Iris pigment epithelial cell (primary cell): ENCODE measurements around the gene GPC6.
"Not testable (repeated sequence)": the region's sequence is repeated elsewhere in the genome, so short reads cannot be mapped to it uniquely, and the experiment has no call there.

Source experiments
- DNase-seq: peaks from one replicate; pipeline ENCODE4 v3.0.0-alpha.2; 2011; ENCODE audit warnings: low read depth

GPC6 gene

GRCh38 chr13:94249512-94249911 lies 1022.9 kb downstream of the GPC6 start:
- peak; percentile 94 for DNase-seq

DNA sequence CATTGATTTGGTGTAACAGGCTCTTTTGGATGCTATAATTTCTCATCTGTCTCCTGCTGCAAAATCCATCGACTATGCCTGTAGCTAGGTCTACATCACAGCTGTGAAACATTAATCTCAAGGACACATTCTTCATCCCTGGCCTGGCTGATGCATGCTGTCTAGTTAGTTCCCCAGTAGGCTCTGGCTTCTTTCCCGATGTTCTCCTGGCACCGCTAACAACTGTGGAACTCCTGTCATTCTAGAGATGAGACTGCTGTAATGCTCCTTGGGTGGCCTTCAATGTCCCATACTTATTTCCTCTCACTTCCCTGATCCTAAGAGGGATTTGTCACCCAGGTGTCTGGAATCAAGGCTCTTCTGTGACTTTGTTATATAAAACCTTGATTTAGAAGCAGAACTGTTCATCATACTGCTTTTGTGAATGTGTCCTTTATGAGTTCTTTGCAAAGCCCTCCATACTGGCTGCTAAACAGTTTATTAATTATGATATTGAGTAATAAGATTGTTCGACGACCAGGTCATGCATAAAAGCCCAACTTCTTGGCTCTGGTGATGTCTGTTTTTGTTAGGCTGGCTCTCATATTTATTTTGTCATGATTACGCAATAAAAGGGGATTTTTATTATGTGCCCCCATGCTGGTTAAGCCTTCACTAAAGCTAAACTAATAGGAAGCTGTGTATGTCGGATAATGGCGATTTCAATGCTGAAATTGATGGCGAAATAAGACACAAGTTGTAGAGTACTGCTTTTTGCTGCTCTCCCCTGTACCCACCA lies 1025.4 kb downstream of the GPC6 start:
- DNase-seq, result peak; percentile 37

DNA sequence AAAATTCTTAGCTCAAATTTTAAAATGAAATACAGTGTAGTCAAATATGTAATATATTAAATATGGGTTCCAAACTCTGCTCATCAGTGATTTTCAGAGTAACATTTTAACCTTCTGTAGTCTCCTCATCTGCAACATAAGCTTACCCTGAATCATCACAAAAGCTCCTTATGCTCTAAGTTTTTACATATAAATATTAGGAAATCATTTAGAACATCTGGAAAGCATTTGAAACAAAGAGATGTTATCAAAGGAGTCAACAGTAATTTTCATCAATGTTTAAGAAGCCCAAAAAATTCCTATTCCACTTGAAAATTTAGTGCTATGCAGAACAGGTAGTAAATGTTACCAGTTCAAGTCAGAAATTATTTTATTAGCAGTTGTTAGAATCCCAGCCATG lies 1028.1 kb downstream of the GPC6 start:
- DNase-seq, result no peak

GRCh38 chr13:94256721-94257120 lies 1030.1 kb downstream of the GPC6 start:
- DNase-seq, result no peak

DNA sequence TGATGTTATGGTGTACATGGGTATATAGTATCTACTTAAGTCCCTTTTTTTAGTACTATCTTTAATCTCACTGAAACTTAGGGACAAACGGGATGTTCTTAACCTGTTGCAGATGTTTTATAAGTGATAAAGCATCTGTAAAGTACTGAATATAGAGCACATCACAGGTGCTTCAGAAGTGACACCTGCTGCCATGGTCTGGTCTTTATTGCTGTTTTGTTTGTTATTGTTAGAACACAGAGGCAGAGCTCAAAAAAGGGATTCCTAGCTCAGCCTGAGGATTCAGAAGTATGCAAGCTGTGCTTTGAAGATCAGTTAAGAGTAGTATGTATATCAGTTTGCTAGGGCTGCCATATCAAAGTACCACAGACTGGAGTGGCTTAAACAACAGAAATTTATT lies 1033.4 kb downstream of the GPC6 start:
- no peak for DNase-seq

DNA sequence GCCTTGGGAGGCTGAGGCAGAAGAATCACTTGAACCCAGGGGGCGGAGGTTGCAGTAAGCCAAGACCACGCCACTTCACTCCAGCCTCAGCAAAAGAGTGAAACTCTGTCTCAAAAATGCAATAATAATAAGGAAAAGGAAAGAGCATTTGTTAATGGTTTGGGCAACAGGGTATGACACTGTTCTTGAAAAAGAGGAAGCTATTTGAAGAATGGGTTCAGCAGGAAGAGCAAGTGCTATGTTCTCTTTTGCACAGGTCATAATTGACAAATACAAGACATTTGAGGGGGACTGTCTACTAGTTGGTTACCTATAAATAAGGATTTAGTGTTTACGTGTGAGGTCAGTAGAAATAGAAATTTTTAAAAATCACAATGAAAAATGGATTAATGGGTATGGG lies 1034.6 kb downstream of the GPC6 start:
- no peak for DNase-seq

DNA sequence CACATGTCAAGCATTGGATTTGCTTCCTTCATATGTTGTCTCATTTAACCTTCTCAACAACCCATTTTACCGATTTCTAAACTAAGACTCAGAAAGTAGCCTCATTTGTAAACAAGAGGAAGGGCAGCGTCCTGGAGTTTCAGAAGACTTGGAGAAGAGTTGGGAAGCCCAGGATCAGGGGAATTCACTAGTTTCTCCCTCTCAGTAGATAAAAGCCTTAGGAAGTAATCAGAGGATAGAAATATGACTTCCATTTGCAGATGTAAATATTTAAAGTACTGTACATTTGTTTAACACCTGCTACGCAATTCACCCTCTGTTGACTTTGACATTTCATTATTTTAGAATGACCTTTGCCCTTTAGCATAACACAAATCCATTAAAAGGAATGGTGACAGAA lies 1036.4 kb downstream of the GPC6 start:
- DNase-seq, result no peak

DNA sequence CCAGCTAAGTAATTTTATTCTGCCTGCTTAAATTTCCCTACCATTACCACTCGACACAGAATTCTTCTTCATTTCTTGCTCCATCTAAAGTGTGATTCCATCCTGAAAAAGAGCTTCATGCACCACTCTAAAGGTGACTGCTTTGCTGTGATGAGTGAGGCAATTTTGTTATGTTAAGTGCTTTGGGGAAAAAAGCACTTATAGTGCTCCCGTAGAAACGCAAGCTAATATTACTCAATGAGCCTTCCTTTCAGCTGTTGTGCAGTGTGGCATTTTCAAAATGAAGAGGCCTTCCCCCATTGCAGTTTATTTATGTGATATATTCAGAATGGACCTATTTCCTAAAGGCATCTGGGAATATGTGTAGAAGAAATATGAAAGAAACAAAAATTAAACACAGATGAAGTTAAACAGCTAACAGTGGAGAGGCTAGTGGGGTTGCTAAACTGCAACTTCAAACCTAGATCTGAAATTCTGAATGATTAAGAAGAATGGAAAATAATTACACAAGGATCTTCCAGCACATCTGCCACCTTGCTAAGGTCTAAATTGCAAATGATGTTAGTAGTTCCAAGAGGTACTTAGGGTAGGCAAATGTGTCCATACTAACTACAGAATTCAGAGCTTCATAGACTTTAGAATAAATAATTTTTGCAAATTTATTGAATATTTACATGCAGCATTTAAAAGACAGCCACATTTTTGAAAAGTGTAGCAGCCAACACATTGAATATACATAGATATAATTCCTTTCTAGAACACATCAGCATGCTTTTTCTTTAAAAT lies 1041.2 kb downstream of the GPC6 start:
- DNase-seq, result no peak

DNA sequence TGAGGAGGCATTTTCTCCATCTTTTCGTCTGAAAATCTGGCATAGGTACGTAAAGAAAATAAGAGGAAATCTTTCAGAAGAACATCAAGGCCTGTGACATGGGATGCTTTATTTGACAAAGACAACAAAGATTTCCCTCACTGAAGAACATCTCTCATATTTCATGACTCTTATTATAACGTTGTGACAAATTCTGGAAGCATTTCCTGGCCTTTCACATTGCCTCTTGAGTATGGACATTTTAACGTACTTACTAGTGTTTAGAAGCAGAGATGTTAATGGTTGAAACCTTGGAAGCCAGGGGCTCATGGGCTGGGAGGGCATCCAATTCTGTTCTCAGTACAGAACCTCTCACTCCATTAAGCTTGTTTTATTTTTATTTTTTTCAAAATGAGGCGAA lies 1042.1 kb downstream of the GPC6 start:
- DNase-seq, result peak; percentile 60

DNA sequence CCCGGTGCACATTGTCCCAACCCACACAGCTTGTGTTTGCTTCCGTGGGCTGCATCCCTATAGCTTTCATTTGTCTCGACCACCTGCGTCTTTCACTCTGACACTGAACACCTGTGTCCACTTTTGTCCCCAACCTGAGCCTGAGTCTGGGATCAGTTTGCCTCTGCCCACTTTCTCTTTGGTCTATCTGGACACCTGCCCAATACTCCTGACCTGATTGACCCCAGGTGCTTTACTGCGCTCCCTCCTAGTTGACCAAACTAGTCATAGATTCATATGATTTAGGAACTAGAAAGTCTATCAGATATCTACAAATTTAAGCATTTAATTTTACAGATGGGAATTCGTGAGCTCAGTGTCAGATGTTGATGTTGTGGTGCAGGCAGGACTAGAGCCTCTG lies 1043.0 kb downstream of the GPC6 start:
- DNase-seq, result no peak

GRCh38 chr13:94270556-94270955 lies 1043.9 kb downstream of the GPC6 start:
- DNase-seq, result no peak

GRCh38 chr13:94272038-94272437 lies 1045.4 kb downstream of the GPC6 start:
- DNase-seq, result peak; percentile 63

DNA sequence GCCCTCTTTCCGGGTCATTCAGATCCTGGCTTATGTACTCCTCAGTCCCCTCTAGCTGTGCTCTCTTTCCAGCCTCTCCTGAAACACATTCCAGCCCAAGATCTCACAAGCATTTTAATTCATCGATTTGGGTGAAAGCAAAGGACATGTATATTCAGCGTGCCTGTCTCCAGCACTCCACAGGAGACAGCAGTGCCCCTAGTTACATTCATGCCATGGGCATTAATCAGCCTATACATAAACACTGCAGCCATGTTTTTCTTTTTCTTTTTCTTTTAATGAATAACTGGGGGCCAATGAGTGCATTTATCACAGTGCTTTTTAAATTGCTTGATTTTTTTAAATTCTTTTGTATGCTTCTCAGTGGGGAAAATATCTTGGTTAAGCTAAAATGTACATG lies 1053.7 kb downstream of the GPC6 start:
- no peak for DNase-seq

GRCh38 chr13:94280845-94281244 lies 1054.2 kb downstream of the GPC6 start:
- no peak for DNase-seq

GRCh38 chr13:94286581-94286980 lies 1060.0 kb downstream of the GPC6 start:
- no peak for DNase-seq

- no peak for DNase-seq
Measured at GRCh38 chr13:94291631-94292322, 1065.2 kb downstream of the GPC6 start.

- DNase-seq, result no peak
Measured at GRCh38 chr13:94292323-94292640, 1065.7 kb downstream of the GPC6 start.

DNA sequence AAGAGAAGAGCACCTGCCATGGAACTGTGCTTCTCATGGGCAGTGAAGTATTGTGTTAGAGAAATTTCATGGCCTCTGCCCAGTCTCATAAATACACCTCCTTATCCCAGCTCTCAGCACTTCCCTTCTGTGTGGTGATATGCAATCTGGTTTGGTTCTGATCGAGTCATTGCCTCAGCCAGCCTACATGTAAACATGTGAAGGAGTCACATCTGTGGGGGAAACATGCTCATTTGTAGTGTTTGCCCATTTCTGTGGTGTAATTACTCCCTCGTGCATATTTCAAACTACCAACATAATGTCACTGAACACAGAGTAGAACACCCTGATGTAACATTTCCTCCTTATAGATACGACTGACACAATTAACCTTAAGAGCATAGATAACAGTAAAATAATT lies 1069.9 kb downstream of the GPC6 start:
- DNase-seq, result no peak

DNA sequence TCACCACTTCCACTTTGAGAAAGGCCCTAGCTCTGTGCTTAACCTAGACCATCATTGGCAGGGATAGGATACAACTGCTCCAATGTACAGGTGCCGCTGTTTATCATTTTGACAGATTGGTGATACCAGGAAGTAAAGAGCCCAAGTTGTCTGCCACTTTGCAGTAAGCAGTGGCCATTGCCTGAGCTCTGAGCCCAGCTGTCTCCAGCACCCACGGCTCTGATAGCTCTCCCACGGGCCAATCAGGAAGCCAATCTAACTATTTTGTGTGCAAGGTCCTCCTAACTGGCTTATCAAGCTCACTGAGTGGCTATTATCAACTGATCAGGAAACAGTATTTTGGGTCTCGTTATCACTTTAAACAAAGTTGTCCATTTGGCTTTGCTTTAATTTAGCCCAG lies 1071.7 kb downstream of the GPC6 start:
- no peak for DNase-seq

- DNase-seq, result no peak
Measured at GRCh38 chr13:94300401-94300800, 1073.8 kb downstream of the GPC6 start.

GRCh38 chr13:94301487-94301886 lies 1074.9 kb downstream of the GPC6 start:
- no peak for DNase-seq

DNA sequence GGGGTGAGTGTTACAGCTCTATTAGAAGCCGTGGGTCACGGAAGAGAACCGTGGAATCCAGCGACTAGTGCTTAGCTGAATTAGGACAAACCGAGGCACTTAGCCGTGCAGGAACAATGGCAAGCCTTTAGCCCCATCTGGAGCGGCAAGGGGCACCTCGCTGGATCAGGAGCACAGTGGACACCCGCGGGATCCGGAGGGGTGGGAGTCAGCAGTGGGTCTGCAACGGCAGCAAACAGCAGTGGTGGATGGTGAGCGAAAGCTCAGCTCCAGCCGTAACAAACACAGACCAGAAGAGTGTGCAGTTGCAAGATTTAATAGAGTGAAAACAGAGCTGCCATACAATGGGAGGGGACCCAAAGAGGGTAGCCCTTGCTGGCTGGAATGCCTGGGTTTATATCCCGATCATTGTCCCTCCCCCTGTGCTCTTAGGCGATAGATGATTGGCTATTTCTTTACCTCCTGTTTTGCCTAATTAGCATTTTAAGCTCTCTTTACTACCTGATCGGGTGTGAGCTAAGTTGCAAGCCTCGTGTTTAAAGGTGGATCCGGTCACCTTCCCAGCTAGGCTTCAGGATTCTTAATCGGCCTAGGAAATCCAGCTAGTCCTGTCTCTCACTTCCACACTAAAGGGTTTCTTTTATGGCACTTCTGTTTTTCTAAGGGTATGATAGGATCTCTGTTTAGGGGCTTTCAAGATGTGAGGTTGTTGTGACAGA lies 1076.4 kb downstream of the GPC6 start:
- DNase-seq, result not testable (repeated sequence)
